HG03095 (cell line): ENCODE data around the gene GRM3.

Experiments used
- ATAC-seq: cut with Tn5 transposase; IDR thresholded peaks from one replicate; pipeline ENCODE4 v1.9.1; 2021; ENCODE audit warnings: moderate library complexity; ENCODE audit not compliant: unreplicated experiment

GRM3 gene

DNA sequence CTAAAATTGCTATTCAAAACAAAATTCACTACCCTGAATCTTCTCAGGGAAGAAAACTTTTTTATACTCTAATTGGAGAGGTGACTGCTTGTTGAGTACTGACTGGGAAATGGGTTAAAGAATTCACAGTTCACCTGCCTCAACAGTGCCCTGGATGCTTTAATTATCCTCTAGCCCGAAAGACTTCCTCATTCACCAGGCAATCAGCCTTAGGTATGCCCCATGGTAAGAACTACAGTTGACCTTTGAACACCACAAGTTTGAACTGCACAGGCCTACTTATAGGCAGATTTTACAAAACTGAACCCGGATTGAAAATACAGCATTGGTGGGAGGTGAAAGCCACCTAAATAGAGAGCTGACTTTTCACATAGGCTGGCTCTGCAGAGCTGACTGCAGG lies 240.4 kb downstream of the GRM3 start:
- no peak for ATAC-seq

- ATAC-seq, result no peak
Measured at GRCh38 chr7:86889501-86889900, 245.8 kb downstream of the GRM3 start.

DNA sequence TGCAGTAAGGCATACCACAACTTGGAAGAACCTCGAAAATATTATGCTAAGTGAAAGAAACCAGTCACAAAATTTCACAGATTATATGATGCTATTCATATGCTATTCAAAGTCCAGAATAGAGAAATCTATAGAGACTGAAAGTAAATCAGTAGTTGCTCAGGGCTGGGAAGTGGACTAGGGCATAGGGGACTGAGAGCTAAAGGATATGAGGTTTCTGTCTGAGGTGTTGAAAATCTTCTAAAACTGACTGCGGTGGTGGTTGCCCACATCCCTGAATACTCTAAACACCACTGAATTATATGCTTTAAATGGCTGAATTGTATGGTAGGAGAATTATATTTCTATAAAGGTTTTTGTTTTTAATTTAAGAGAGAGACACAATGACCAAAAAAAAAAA lies 254.5 kb downstream of the GRM3 start:
- no peak for ATAC-seq

- no peak for ATAC-seq
Measured at GRCh38 chr7:86900886-86901285, 257.2 kb downstream of the GRM3 start.

DNA sequence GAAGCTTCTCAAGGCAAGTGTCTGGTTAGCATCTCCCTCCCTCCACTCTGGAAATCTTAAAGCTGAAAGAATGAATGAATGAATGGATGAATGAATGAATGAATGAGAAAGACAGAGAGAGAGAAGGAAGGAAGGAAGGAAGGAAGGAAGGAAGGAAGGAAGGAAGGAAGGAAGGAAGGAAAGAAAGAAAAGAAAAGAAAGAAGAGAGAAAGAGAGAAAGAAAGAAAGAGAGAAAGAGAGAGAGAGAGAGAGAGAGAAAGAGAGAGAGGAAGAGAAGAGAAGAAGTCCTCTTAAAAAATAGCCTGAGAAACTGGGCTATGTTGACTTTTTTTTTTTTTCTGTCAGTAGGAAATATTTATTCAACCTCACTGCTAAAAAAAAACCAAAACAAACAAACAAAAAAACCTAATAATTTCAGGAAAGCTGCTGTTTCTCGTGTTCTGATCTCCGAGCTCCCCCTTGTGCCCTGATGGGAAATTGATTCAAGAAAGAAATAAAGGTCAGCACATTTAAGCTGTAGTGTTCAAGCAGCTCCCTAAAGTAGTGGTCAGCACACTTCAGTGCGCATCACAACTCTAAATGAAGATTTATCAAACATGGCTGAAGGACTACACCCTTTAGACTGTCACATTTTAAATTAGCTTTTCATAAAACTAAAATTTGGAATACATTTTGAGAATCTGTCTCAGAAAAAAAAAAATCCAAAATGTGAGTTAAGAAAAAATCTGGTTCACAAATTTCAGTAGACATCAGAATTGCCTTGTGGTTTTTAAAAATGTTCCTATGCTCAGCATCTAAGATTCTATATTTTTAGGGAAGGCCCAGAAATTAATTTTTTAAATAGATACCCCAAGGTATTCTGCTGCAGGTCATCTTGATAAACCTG lies 261.5 kb downstream of the GRM3 start:
- ATAC-seq, result no peak

DNA sequence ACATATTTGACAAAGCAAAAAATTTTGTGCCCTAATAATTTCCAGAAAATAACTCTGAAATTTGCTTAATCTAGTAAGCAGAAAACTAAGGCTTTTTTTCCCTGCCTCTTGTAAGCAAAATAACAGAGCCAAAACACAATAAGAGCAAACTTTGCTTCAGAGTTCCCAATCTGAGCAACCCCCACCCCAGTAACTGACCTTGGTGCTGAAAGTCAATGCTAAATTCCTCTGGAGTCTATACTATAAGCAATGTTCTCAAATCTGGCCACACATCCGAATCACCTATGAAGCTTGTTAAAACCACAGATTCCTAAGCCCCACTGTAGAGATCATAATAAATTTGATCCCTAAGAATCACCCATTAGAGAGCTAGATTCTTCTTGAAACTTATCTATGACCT lies 265.2 kb downstream of the GRM3 start:
- ATAC-seq, result no peak

DNA sequence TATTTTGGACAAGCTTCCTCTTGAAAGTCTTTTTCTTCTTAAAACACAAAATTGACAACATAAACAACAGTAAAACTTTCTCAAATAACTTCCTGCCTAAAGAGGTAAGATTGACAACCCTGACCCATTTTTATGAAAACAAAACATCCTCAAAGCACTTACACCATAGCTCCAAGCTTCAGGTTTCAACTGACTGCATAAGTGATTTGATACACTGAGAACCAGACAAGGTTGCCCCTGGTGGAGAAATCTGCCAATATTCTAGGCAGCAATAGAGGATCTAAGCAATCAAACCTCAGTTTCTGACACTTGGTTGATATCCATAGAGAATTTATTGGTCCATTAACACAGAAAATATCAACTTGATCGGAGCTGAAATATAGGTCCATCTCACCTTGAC lies 267.9 kb downstream of the GRM3 start:
- no peak for ATAC-seq

DNA sequence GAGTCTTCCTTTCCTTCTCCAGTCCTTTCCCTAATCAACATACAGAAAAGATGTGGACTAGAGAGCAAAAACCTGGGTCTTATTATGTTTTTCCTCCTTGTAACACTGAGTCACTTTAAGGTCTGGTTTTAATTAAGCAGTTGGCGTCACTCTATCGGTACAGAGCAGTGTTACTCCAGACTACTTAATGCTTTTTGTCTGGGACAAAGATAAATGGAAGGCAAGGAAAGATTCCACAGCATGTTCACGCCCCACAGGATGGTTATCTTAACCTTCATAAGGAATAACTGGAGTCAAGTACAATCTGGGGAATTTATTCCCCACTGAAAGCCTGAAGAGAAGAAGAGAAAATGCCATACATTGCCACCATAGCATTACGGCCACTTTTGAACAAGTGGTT lies 270.0 kb downstream of the GRM3 start:
- ATAC-seq, result no peak
